GM10266 (cell line): Measurements from ENCODE around the gene BAD.
A peak's percentile ranks its signal among the peaks of the same experiment; 100 is the strongest.

Source experiments
- DNase-seq: peaks from one replicate; pipeline ENCODE4 v3.0.0; 2012; ENCODE audit errors: extremely low spot score
- TF ChIP-seq, protein P1 (sequence below): IDR thresholded peaks from 2 replicates; pipeline ENCODE4 v1.5.1; 2012; ENCODE audit warnings: mild to moderate bottlenecking, low read depth; ENCODE audit not compliant: control insufficient read depth, insufficient read depth; ENCODE audit errors: missing control alignments

BAD gene

DNA sequence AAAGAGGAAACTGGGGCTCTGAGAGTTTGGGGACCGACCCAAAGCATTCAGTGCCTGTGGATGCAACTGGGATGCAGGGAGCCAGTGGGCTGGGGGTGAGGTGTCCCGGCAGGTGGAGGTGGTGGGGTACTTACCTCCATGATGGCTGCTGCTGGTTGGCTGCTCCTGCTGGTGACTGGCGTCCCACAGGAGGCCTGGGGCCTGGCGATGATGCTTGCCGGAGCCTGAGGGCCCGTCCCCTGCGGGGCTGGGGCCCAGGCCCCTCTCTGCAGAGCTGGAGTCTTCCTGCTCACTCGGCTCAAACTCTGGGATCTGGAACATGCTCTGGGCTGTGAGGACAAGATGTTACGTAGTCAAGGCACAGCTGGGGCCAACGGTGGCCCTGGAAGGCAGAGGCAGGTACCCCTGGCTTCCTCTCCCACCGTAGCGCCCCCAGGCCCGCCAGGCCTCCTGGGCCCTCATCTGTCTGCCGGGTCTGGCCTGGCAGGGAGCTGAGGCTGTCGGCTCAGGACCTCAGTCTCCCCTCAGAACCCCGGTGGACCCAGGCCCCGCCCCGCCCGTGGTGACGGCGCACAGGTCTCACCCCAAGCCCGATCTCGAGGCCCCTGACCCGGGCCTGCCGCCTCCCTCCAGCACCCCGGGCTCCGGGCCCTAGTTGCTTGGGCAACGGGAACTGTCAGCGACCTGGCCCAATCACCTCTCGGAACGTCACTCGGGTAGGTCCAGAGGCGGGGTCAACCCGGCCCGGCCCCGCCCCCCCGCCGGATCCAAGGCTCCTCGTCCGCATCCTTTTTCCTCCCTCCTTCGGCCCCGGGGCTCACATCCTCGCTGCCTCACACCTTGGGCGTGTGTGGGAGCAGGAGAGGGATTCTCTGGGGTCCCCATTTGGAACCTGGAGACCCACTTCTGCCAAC is at the start of gene BAD:
Gene BAD, minus strand, starts transcription at position 618 of the 914 bp plus-strand sequence. Its CDS starts 297 bp downstream, at position 321.
- DNase-seq = peak; percentile 99
- TF ChIP-seq, protein P1, sequence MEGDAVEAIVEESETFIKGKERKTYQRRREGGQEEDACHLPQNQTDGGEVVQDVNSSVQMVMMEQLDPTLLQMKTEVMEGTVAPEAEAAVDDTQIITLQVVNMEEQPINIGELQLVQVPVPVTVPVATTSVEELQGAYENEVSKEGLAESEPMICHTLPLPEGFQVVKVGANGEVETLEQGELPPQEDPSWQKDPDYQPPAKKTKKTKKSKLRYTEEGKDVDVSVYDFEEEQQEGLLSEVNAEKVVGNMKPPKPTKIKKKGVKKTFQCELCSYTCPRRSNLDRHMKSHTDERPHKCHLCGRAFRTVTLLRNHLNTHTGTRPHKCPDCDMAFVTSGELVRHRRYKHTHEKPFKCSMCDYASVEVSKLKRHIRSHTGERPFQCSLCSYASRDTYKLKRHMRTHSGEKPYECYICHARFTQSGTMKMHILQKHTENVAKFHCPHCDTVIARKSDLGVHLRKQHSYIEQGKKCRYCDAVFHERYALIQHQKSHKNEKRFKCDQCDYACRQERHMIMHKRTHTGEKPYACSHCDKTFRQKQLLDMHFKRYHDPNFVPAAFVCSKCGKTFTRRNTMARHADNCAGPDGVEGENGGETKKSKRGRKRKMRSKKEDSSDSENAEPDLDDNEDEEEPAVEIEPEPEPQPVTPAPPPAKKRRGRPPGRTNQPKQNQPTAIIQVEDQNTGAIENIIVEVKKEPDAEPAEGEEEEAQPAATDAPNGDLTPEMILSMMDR = no peak

DNA sequence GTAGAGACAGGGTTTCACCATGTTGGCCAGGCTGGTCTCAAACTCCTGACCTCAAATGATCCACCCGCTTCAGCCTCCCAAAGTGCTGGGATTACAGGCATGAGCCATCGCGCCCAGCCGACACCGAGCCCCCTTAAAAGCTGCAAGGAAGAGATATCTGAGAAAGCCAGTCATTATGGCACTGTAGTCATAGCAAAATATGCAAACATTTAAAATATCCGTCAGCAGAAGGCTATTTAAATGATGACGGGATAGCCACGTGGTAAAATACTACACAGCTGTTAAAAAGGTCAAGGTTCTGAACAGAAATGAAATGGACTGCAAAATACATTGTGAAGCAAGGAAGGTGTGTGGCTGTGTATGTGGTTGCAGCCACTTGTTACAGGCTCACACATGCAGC is 49.1 kb upstream of the BAD start:
- TF ChIP-seq, protein P1 = no peak
- DNase-seq = no peak

DNA sequence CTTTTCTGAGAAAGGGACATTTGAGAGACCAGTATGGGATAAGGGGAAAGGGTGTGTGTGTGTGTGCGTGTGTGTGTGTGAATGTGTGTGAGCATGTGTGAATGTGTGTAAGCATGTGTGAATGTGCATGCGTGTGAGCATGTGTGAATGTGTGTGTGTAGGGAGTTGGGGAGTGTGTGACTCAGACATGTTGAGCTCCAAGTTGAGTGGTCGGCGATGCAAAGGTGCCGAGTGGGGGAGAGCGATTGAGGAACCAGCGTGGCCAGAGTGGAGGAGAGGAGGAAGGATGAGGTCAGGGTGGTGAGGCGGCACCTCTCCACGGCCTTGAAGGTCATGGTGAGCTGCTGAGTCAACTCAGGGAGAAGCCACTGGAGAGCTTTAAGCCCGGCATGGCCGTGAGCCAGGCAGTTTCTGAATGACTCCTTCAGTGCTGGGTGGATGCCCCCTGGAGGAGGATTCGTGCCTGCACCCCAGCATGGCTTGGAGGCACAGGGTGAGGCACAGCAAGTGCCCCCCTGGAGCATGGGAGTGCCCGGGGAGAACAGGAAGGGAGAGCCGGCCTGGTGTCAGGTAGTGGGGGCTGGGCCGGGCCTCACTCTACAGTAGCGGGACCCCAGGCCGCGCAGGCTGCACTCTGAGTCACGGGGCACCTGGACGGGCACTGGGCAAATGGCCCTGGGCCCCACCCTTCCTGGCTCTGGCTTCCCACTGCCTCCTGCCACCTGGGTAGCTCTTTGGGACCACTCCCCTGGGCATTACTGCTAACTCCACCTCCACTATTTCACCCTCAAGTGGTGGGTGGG is 47.3 kb upstream of the BAD start:
- peak; percentile 73 for DNase-seq
- TF ChIP-seq, protein P1 = peak; percentile 77

DNA sequence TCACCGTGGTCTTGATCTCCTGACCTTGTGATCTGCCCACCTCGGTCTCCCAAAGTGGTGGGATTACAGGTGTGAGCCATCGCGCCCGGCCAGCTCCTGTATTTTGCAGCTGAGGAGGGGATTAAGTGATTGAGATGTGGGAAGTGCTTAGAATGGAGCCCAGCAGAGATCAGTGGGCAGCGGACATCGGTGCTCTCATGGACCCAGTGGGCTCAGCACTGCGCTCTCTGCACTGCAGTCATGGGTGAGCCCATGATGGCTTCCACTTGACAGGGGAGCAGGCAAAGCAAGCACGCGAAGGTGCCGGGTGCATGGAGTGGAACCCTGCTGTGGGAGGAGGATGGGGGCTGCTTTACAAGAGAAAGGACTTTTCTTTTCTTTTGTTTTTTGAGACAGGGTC is 46.4 kb upstream of the BAD start:
- DNase-seq = no peak
- TF ChIP-seq, protein P1 = no peak

DNA sequence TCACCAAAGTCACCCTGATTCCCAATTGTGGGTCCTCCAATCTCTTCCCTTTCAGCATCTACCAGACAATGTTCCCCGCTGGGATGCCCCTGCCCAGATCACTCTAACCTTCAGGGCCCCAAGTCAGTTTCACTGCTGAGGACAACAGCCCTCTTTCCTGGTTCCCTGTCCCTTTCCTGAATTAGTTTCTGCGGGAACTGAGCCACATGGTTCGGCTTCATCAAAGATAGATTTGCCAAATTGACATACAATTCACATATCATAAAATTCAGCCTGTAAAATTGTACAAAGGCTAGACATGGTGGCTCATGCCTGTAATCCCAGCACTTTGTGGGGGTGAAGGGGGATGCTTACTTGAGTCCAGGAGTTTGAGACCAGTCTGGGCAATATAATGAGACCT is 43.5 kb upstream of the BAD start:
- DNase-seq = no peak
- TF ChIP-seq, protein P1 = no peak

DNA sequence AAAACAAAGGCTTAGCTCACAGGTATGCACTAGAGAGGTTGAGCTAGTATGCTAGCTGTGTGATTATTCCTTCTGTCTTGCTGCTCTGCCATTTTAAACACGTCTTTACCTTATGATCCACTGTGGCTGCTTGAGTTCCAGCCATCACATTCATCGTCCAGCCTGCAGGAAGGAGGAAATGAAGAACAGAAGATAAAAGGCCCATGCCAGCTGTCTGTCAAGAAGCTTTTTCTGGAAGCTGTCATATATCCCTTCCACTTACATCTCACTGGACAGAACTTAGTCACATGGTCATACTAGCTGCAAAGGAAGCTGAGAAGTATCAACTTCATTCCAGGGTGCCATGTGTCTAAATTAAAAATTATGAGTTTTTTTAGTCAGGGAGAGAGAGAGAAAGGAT is 42.9 kb upstream of the BAD start:
- TF ChIP-seq, protein P1 = no peak
- DNase-seq = no peak
